ENCODE data around the gene MIA2. TPM values are rescaled to one million over a fixed set of nuclear protein-coding genes. Genes with fewer than 3 reads are reported as not detected.
A peak's percentile ranks its signal among the peaks of the same experiment; 100 is the strongest.
"Not testable (repeated sequence)": the region's sequence is repeated elsewhere in the genome, so short reads cannot be mapped to it uniquely, and the experiment has no call there.

The MIA2 gene
- total and polyA plus RNA-seq, 4 experiments from 2014 or later = 19.0 to 26.7 (median 26.2) TPM

DNA sequence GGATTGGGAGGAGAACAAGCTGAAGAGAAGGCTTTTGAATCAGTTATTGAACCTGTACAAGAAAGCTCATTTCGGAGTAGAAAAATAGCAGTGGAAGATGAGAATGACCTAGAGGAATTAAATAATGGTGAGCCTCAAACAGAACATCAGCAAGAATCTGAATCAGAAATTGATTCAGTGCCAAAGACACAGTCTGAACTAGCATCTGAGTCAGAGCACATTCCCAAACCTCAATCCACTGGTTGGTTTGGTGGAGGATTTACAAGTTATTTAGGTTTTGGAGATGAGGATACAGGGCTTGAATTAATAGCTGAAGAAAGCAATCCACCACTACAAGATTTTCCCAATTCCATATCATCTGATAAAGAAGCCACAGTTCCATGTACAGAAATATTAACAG, 13.5 kb downstream of the MIA2 start:
- DNase-seq = no peak
- Mint-ChIP-seq H3K4me1 (no peaks in the 10 kb centered on the region), H3K27ac (no peak overlapping the region), H3K36me3 (peaks cover 0 to 4% of the 10 kb centered on the region in 2 donors), H3K9me3 (peaks cover 0 to 4% (median 0%) of the 10 kb centered on the region in 8 donors), H3K27me3 (peaks cover 5 to 10% of the 10 kb centered on the region in 2 donors), H3K4me3 (no peak overlapping the region)
- CTCF ChIA-PET (ENCODE audit: partially characterized antibody) = interaction anchor here (1.5 to 1.6 kb wide), 2 partner anchors 16 to 20 kb away, joined by 3 to 4 read pairs; no protein-coding TSS in a partner anchor
- Histone ChIP-seq H3K4me3 (ENCODE audit: low read length in 2 of 2) (no peak overlapping the region), H3K27ac (ENCODE audit: low read depth, low read length) (no peak overlapping the region), H3K4me1 (ENCODE audit: insufficient read depth, low read length) (no peaks in the 10 kb centered on the region), H3K9me3 (ENCODE audit: control insufficient read depth in 1 of 2, low read length in 2 of 2) (no peaks in the 10 kb centered on the region), H3K27me3 (ENCODE audit: insufficient read depth, low read length) (no peaks in the 10 kb centered on the region), H3K36me3 (ENCODE audit: insufficient read depth, low read length) (no peaks in the 10 kb centered on the region)
- POLR2A ChIA-PET (ENCODE audit: partially characterized antibody) = no interaction called here
- intact Hi-C loops (cut with micrococcal nuclease) = no loop called here

DNA sequence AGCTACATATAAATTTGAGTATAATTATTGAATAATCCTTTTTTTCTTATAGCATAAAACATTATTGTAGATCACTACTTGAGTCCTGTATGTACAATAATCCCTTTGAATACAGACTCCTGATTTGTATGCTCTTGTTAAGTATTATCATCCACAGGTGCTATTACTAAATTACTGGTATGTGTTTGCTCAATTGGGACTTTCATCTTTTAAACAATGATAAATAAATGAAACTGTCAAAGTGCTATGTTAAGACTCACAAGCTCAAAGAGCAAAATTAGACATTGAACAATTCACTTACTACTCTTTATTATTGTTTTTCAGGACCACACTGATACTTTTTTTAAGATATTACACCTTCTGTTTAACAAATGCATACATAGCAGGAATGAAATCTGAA, 17.8 kb downstream of the MIA2 start:
- Mint-ChIP-seq H3K27ac (no peak overlapping the region), H3K9me3 (peaks cover 0 to 6% (median 0%) of the 10 kb centered on the region in 8 donors), H3K4me1 (peaks cover 0 to 2% (median 0%) of the 10 kb centered on the region in 4 donors), H3K36me3 (no peaks in the 10 kb centered on the region), H3K4me3 (no peak overlapping the region), H3K27me3 (peaks cover 5 to 10% of the 10 kb centered on the region in 2 donors)
- no peaks in the 10 kb centered on the region for H3K9me3 ChIP-seq (ENCODE audit: control insufficient read depth in 1 of 2, low read length in 2 of 2)
- H3K4me3 ChIP-seq (ENCODE audit: low read length in 2 of 2) = no peak overlapping the region
- H3K4me1 ChIP-seq (ENCODE audit: insufficient read depth, low read length) = no peaks in the 10 kb centered on the region
- H3K36me3 ChIP-seq (ENCODE audit: insufficient read depth, low read length) = no peaks in the 10 kb centered on the region
- no peak for DNase-seq
- no peak overlapping the region for H3K27ac ChIP-seq (ENCODE audit: low read depth, low read length)
- H3K27me3 ChIP-seq (ENCODE audit: insufficient read depth, low read length) = no peaks in the 10 kb centered on the region
- CTCF ChIA-PET (ENCODE audit: partially characterized antibody) = no interaction called here
- POLR2A ChIA-PET (ENCODE audit: partially characterized antibody) = no interaction called here
- intact Hi-C loops (cut with micrococcal nuclease) = no loop called here

DNA sequence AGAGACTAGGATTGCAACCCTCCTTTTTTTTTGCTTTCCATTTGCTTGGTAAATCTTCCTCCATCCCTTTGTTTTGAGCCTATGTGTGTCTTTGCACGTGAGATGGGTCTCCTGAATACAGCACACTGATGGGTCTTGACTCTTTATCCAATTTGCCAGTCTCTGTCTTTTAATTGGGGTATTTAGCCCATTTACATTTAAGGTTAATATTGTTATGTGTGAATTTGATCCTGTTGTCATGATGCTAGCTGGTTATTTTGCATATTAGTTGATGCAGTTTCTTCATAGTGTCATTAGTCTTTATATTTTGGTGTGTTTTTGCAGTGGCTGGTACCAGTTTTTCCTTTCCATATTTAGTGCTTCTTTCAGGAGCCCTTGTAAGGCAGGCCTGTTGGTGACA, 23.7 kb downstream of the MIA2 start:
- H3K4me3 ChIP-seq (ENCODE audit: low read length in 2 of 2); H3K27ac Mint-ChIP-seq; H3K4me1 ChIP-seq (ENCODE audit: insufficient read depth, low read length); DNase-seq; H3K36me3 ChIP-seq (ENCODE audit: insufficient read depth, low read length); H3K27me3 ChIP-seq (ENCODE audit: insufficient read depth, low read length); H3K36me3 Mint-ChIP-seq; intact Hi-C loops (cut with micrococcal nuclease); H3K9me3 ChIP-seq (ENCODE audit: control insufficient read depth in 1 of 2, low read length in 2 of 2); H3K4me1 Mint-ChIP-seq; CTCF ChIA-PET (ENCODE audit: partially characterized antibody); H3K27ac ChIP-seq (ENCODE audit: low read depth, low read length); H3K27me3 Mint-ChIP-seq; H3K4me3 Mint-ChIP-seq: not testable (repeated sequence)
- POLR2A ChIA-PET (ENCODE audit: partially characterized antibody) = interaction anchor here (0.7 kb wide), 1 partner anchor 175 kb away, joined by 3 read pairs; the partner anchor contains the start of gene FBXO33
- peaks cover 0 to 25% (median 8%) of the 10 kb centered on the region in 8 donors for H3K9me3 Mint-ChIP-seq

DNA sequence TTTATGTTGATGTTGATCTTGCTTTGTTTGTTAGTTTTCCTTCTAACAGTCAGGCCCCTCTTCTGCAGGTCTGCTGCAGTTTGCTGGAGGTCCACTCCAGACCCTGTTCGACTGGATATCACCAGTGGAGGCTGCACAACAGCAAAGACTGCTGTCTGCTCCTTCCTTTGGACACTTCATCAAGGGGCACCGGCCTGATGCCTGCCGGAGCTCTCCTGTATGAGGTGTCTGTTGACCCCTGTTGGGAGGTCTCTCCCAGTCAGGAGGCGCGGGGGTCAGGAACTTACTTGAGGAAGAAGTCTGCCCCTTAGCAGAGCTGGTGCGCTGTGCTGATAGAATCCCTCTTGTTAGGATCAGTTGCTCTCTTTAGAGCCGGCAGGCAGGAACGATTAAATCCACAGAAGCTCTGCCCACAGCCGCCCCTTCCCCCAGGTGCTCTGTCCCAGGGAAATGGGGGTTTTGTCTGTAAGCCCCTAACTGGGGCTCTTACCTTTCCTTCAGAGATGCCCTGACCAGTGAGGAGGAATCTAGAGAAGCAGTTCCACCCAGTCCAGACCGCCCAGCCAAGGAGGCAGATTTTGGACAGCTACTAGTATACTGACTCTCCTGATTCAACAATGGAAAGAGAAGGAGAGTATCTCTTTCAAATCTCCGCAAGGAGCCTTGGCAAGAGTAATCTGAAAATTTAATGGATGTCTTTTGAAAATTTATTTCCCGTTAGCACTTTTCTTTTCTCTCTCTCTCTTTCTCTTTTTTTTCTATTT, 25.2 kb downstream of the MIA2 start:
- H3K4me1 ChIP-seq (ENCODE audit: insufficient read depth, low read length) = no peaks in the 10 kb centered on the region

DNA sequence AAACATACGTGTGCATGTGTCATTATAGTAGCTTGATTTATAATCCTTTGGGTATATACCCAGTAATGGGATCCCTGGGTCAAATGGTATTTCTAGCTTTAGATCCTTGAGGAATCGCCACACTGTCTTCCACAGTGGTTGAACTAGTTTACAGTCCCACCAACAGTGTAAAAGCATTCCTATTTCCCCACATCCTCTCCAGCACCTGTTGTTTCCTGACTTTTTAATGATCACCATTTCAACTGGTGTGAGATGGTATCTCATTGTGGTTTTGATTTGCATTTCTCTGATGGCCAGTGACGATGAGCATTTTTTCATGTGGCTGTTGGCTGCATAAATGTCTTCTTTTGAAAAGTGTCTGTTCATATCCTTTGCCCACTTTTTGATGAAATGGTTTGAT, 26.4 kb downstream of the MIA2 start:
- H3K4me1 Mint-ChIP-seq; H3K27me3 Mint-ChIP-seq; intact Hi-C loops (cut with micrococcal nuclease); H3K4me3 ChIP-seq (ENCODE audit: low read length in 2 of 2); DNase-seq; H3K9me3 ChIP-seq (ENCODE audit: control insufficient read depth in 1 of 2, low read length in 2 of 2); H3K4me3 Mint-ChIP-seq; H3K36me3 Mint-ChIP-seq; H3K36me3 ChIP-seq (ENCODE audit: insufficient read depth, low read length); POLR2A ChIA-PET (ENCODE audit: partially characterized antibody); H3K4me1 ChIP-seq (ENCODE audit: insufficient read depth, low read length); CTCF ChIA-PET (ENCODE audit: partially characterized antibody); H3K27ac ChIP-seq (ENCODE audit: low read depth, low read length); H3K27me3 ChIP-seq (ENCODE audit: insufficient read depth, low read length): not testable (repeated sequence)
- H3K27ac Mint-ChIP-seq = peak overlapping the region in 1 of 7 donors; percentile 7
- H3K9me3 Mint-ChIP-seq = peaks cover 0 to 25% (median 8%) of the 10 kb centered on the region in 8 donors

More for the DNA sequence above, 25.2 kb downstream of the MIA2 start:
- Mint-ChIP-seq H3K27me3 (no peaks in the 10 kb centered on the region), H3K4me3 (no peak overlapping the region), H3K27ac (no peak overlapping the region), H3K9me3 (peaks cover 0 to 25% (median 8%) of the 10 kb centered on the region in 8 donors), H3K36me3 (peaks cover 0 to 3% of the 10 kb centered on the region in 2 donors), H3K4me1 (peaks cover 0 to 4% (median under 1%) of the 10 kb centered on the region in 4 donors)
- ChIA-PET CTCF (ENCODE audit: partially characterized antibody) (no interaction called here), POLR2A (ENCODE audit: partially characterized antibody) (no interaction called here)
- intact Hi-C loops (cut with micrococcal nuclease) = no loop called here
- DNase-seq = no peak
- Histone ChIP-seq H3K36me3 (ENCODE audit: insufficient read depth, low read length) (no peaks in the 10 kb centered on the region), H3K9me3 (ENCODE audit: control insufficient read depth in 1 of 2, low read length in 2 of 2) (no peaks in the 10 kb centered on the region), H3K4me3 (ENCODE audit: low read length in 2 of 2) (no peak overlapping the region), H3K27me3 (ENCODE audit: insufficient read depth, low read length) (no peaks in the 10 kb centered on the region), H3K27ac (ENCODE audit: low read depth, low read length) (no peak overlapping the region)

DNA sequence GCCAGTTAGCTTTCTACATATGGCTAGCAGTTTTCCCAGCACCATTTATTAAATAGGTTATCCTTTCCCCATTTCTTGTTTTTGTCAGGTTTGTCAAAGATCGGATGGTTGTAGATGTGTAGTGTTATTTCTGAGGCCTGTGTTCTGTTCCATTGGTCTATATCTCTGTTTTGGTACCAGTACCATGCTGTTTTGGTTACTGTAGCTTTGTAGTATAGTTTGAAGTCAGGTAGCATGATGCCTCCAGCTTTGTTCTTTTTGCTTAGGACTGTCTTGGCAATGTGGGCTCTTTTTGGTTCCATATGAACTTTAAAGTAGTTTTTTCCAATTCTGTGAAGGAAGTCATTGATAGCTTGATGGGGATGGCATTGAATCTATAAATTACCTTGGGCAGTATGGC, 28.5 kb downstream of the MIA2 start:
- peaks cover 5 to 14% (median 11%) of the 10 kb centered on the region in 4 donors for H3K4me1 Mint-ChIP-seq
- H3K4me1 ChIP-seq (ENCODE audit: insufficient read depth, low read length); CTCF ChIA-PET (ENCODE audit: partially characterized antibody); H3K27ac ChIP-seq (ENCODE audit: low read depth, low read length); H3K27me3 ChIP-seq (ENCODE audit: insufficient read depth, low read length); H3K36me3 Mint-ChIP-seq; POLR2A ChIA-PET (ENCODE audit: partially characterized antibody); H3K4me3 ChIP-seq (ENCODE audit: low read length in 2 of 2); H3K9me3 ChIP-seq (ENCODE audit: control insufficient read depth in 1 of 2, low read length in 2 of 2); H3K27me3 Mint-ChIP-seq; intact Hi-C loops (cut with micrococcal nuclease); H3K36me3 ChIP-seq (ENCODE audit: insufficient read depth, low read length); H3K4me3 Mint-ChIP-seq; DNase-seq; H3K27ac Mint-ChIP-seq: not testable (repeated sequence)
- peaks cover 0 to 20% (median 8%) of the 10 kb centered on the region in 8 donors for H3K9me3 Mint-ChIP-seq

DNA sequence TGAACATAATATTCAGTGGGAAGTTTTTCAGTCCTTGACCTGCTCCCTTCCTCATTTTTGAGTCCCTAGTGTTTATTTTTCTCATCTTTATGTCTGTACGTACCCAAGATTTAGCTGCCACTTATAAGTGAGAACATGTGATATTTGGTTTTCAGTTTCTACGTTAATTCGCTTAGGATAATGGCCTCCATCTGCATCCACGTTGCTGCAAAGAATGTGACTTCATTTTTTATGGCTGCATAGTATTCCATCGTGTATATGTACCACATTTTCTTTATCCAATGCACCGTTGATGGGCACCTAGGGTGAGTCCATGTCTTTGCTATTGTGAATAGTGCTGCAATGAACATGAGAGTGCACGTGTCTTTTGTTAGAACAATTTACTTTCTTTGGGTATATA, 30.3 kb downstream of the MIA2 start:
- no peak for DNase-seq
- Histone ChIP-seq H3K27ac (ENCODE audit: low read depth, low read length) (no peak overlapping the region), H3K9me3 (ENCODE audit: control insufficient read depth in 1 of 2, low read length in 2 of 2) (no peaks in the 10 kb centered on the region), H3K4me1 (ENCODE audit: insufficient read depth, low read length) (peaks cover 21% of the 10 kb centered on the region), H3K4me3 (ENCODE audit: low read length in 2 of 2) (no peak overlapping the region), H3K27me3 (ENCODE audit: insufficient read depth, low read length) (no peaks in the 10 kb centered on the region), H3K36me3 (ENCODE audit: insufficient read depth, low read length) (no peaks in the 10 kb centered on the region)
- Mint-ChIP-seq H3K4me1 (peaks cover 16 to 32% (median 23%) of the 10 kb centered on the region in 4 donors), H3K9me3 (peaks cover 0 to 11% (median 0%) of the 10 kb centered on the region in 8 donors), H3K4me3 (no peak overlapping the region), H3K36me3 (peaks cover 0 to 12% of the 10 kb centered on the region in 2 donors), H3K27me3 (no peaks in the 10 kb centered on the region), H3K27ac (no peak overlapping the region)
- intact Hi-C loops (cut with micrococcal nuclease) = no loop called here
- CTCF ChIA-PET (ENCODE audit: partially characterized antibody) = no interaction called here
- POLR2A ChIA-PET (ENCODE audit: partially characterized antibody) = no interaction called here

Data from CD4-positive, alpha-beta memory T cell (primary cell).